ENCODE results near the gene KCNQ1OT1.

KCNQ1OT1 gene

DNA sequence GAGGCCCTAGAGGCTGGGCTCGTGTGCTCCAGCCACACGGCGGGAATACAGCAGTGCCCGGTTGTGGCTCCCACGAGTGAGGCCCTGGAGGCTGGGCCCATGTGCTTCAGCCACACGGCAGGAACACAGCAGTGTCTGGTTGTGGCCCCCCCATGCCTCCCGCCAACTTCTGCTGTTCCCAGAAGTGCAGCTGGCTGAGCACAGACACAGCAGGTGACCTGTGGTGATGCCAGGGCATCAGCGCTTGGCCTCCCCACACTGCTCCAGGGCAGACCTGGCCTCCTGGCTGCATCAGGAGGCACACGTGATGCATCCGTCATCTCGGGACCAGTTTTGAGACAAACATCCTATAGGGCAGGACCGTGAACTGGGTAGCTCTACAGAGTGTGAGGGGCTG, 110.3 kb downstream of the KCNQ1OT1 start:
- Histone ChIP-seq H3K36me3 (peaks cover 73% of the 10 kb centered on the region), H3K27me3 (no peaks in the 10 kb centered on the region), H3K4me1 (ENCODE audit: control insufficient read depth in 1 of 2, insufficient read depth in 1 of 2, low read depth in 1 of 2, low read length in 1 of 2) (no peaks in the 10 kb centered on the region), H3K27ac (no peak overlapping the region), H3K4me3 (ENCODE audit: low read depth in 1 of 2, low read length in 1 of 2) (no peak overlapping the region), H3K9me3 (no peaks in the 10 kb centered on the region)
- no peak for TF ChIP-seq CTCF (IDR thresholded peaks at IDR 0.05)

- H3K4me3 ChIP-seq (ENCODE audit: low read depth in 1 of 2, low read length in 1 of 2), result no peak overlapping the region
- H3K9me3 ChIP-seq, result no peaks in the 10 kb centered on the region
- no peak overlapping the region for H3K27ac ChIP-seq
- no peaks in the 10 kb centered on the region for H3K4me1 ChIP-seq (ENCODE audit: control insufficient read depth in 1 of 2, insufficient read depth in 1 of 2, low read depth in 1 of 2, low read length in 1 of 2)
- H3K36me3 ChIP-seq, result peaks cover 73% of the 10 kb centered on the region
- H3K27me3 ChIP-seq, result no peaks in the 10 kb centered on the region
- no peak for TF ChIP-seq CTCF (IDR thresholded peaks at IDR 0.05)
Observed at GRCh38 chr11:2588809-2589537, 110.8 kb downstream of the KCNQ1OT1 start.

DNA sequence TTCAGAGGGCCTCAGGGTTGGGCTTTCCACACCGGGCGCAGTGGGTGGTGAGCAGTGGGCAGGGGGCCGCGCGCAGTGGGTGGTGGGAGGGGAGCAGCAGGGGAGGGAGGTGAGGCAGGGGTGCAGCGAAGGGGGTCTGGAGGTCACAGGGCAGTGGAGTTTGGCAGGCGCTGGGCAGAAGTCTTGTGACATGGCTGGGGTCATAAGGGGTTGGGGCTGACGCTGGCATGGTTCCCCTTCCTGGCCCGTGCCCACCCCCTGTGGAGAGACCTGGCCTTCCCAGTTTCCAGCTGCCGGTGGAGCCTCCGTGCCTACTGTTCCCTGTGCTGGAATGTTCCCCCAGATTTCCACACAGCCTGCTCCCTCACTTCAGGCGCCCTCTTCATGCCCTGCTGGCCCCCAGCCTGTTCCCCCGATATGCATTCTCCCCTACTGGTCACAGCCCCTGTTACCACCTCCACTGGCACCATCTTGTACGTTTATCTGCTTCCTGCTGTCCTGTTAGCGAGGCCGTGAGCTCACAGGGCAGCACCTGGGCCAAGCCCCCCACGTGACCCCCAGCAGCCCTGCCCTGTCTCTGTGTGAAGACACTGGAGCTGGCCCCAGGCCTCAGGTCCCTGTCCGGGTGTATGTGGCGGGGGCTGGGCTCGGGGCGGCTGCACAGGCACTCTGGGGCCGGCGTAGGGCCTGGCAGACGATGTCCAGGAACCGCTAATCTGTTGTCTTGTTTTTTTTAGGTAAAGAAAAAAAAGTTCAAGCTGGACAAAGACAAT, 111.6 kb downstream of the KCNQ1OT1 start:
- no peak overlapping the region for H3K4me3 ChIP-seq (ENCODE audit: low read depth in 1 of 2, low read length in 1 of 2)
- H3K27me3 ChIP-seq, result no peaks in the 10 kb centered on the region
- TF ChIP-seq CTCF (IDR thresholded peaks at IDR 0.05), result no peak
- H3K36me3 ChIP-seq, result peaks cover 79% of the 10 kb centered on the region
- no peaks in the 10 kb centered on the region for H3K4me1 ChIP-seq (ENCODE audit: control insufficient read depth in 1 of 2, insufficient read depth in 1 of 2, low read depth in 1 of 2, low read length in 1 of 2)
- H3K9me3 ChIP-seq, result no peaks in the 10 kb centered on the region
- H3K27ac ChIP-seq, result no peak overlapping the region

GRCh38 chr11:2587132-2587930, 112.5 kb downstream of the KCNQ1OT1 start:
- no peak overlapping the region for H3K4me3 ChIP-seq (ENCODE audit: low read depth in 1 of 2, low read length in 1 of 2)
- no peaks in the 10 kb centered on the region for H3K9me3 ChIP-seq
- no peak for TF ChIP-seq CTCF (IDR thresholded peaks at IDR 0.05)
- H3K4me1 ChIP-seq (ENCODE audit: control insufficient read depth in 1 of 2, insufficient read depth in 1 of 2, low read depth in 1 of 2, low read length in 1 of 2), result no peaks in the 10 kb centered on the region
- H3K27me3 ChIP-seq, result no peaks in the 10 kb centered on the region
- peaks cover 71% of the 10 kb centered on the region for H3K36me3 ChIP-seq
- no peak overlapping the region for H3K27ac ChIP-seq

GRCh38 chr11:2586793-2587131, 113.0 kb downstream of the KCNQ1OT1 start:
- Histone ChIP-seq H3K36me3 (peaks cover 66% of the 10 kb centered on the region), H3K4me1 (ENCODE audit: control insufficient read depth in 1 of 2, insufficient read depth in 1 of 2, low read depth in 1 of 2, low read length in 1 of 2) (no peaks in the 10 kb centered on the region), H3K9me3 (no peaks in the 10 kb centered on the region), H3K4me3 (ENCODE audit: low read depth in 1 of 2, low read length in 1 of 2) (no peak overlapping the region), H3K27ac (no peak overlapping the region), H3K27me3 (no peaks in the 10 kb centered on the region)
- TF ChIP-seq CTCF (IDR thresholded peaks at IDR 0.05), result no peak
